ENCODE data around the gene ANO2.

ANO2 gene

GRCh38 chr12:5809586-5809985 is 135.5 kb downstream of the ANO2 start:
- DNase-seq = peak in 2 of 3 experiments; percentile 19 to 61

- DNase-seq = peak in 1 of 3 experiments; percentile 23
These were observed 136.1 kb downstream of the ANO2 start for GRCh38 chr12:5808981-5809380.

GRCh38 chr12:5807514-5808219 is 137.4 kb downstream of the ANO2 start:
- no peak for DNase-seq

- DNase-seq = no peak
These were observed 138.0 kb downstream of the ANO2 start for GRCh38 chr12:5807090-5807414.

- DNase-seq = no peak
These were observed 138.5 kb downstream of the ANO2 start for GRCh38 chr12:5806371-5807089.

GRCh38 chr12:5803532-5803931 is 141.5 kb downstream of the ANO2 start:
- no peak for DNase-seq

- no peak for DNase-seq
These were observed 146.6 kb downstream of the ANO2 start for GRCh38 chr12:5798242-5799015.

- no peak for DNase-seq
These were observed 147.4 kb downstream of the ANO2 start for GRCh38 chr12:5797661-5798060.

- no peak for DNase-seq
These were observed 148.2 kb downstream of the ANO2 start for GRCh38 chr12:5796959-5797225.

GRCh38 chr12:5796171-5796958 is 148.7 kb downstream of the ANO2 start:
- peak in 2 of 3 experiments; percentile 38 to 45 for DNase-seq

GRCh38 chr12:5794156-5794555 is 150.9 kb downstream of the ANO2 start:
- DNase-seq = no peak

- no peak for DNase-seq
These were observed 152.7 kb downstream of the ANO2 start for GRCh38 chr12:5792343-5792742.

GRCh38 chr12:5789469-5789968 is 155.5 kb downstream of the ANO2 start:
- no peak for DNase-seq

- no peak for DNase-seq
These were observed 157.2 kb downstream of the ANO2 start for GRCh38 chr12:5787828-5788227.

GRCh38 chr12:5785601-5786000 is 159.5 kb downstream of the ANO2 start:
- no peak for DNase-seq

- no peak for DNase-seq
These were observed 160.5 kb downstream of the ANO2 start for GRCh38 chr12:5784462-5785130.

- peak in 2 of 3 experiments; percentile 23 to 42 for DNase-seq
These were observed 161.7 kb downstream of the ANO2 start for GRCh38 chr12:5783289-5783920.

GRCh38 chr12:5780536-5780935 is 164.5 kb downstream of the ANO2 start:
- DNase-seq = no peak

- no peak for DNase-seq
These were observed 165.7 kb downstream of the ANO2 start for GRCh38 chr12:5779401-5779800.

GRCh38 chr12:5778821-5779220 is 166.2 kb downstream of the ANO2 start:
- DNase-seq = no peak

- no peak for DNase-seq
These were observed 167.6 kb downstream of the ANO2 start for GRCh38 chr12:5777451-5777850.

GRCh38 chr12:5776091-5776490 is 169.0 kb downstream of the ANO2 start:
- no peak for DNase-seq
